ENCODE results near the gene ITGB3. TPM values are rescaled to one million over a fixed set of nuclear protein-coding genes. Genes with fewer than 3 reads are reported as not detected.

The ITGB3 gene
- total and polyA plus RNA-seq, 10 of the 15 experiments (the other 5 are each of a cell fraction or from before 2014, with no cell fraction given): 0.69 to 22.8 (median 13.6) TPM

GRCh38 chr17:47238321-47239010, 15.2 kb upstream of the ITGB3 start (continued):
- TF ChIP-seq ATF2 (IDR thresholded peaks at IDR 0.05; ENCODE audit: low read length): no peak

GRCh38 chr17:47239619-47239966, 14.0 kb upstream of the ITGB3 start:
- intact Hi-C loops (cut with micrococcal nuclease; ENCODE audit: unreplicated experiment) (no loop called here), in situ Hi-C loops (cut with MboI) (no loop called here)
- no peak overlapping the region for H3K4me3 ChIP-seq
- no peaks in the 10 kb centered on the region for H3K79me2 ChIP-seq (ENCODE audit: control insufficient read depth, insufficient read depth, low read length)
- H3K4me2 ChIP-seq (ENCODE audit: control insufficient read depth, insufficient read depth): no peak overlapping the region
- RAD21 ChIA-PET (ENCODE audit: unreplicated experiment): interaction anchor here (1.8 to 3.1 kb wide), 3 partner anchors 9 to 76 kb away, joined by 6 to 12 read pairs (median 6); no protein-coding TSS in a partner anchor
- H2AFZ ChIP-seq (ENCODE audit: control insufficient read depth, low read depth, low read length): no peak overlapping the region; the same call in 1 of the 2 replicates
- POLR2A ChIA-PET: no interaction called here
- CTCF ChIA-PET: interaction anchor here (0.8 to 3.0 kb wide), 5 partner anchors 9 to 75 kb away, joined by 3 to 16 read pairs (median 12); no protein-coding TSS in a partner anchor
- no peaks in the 10 kb centered on the region for H4K20me1 ChIP-seq (ENCODE audit: control insufficient read depth, insufficient read depth)
- no peaks in the 10 kb centered on the region for H3K36me3 ChIP-seq (ENCODE audit: control insufficient read depth in 2 of 2, insufficient read depth in 2 of 2, low read length in 1 of 2)
- peaks cover 8% of the 10 kb centered on the region; the same call in 2 of the 3 replicates for H3K9me3 ChIP-seq (replicated peaks; ENCODE audit: control insufficient read depth, insufficient read depth, low read length)
- H3K27ac ChIP-seq (ENCODE audit: control insufficient read depth, insufficient read depth): no peak overlapping the region
- DNase-seq (ENCODE audit: low read depth, low spot score) (no peak), ATAC-seq (no peak), FAIRE-seq (no peak)
- peaks cover 10% of the 10 kb centered on the region for H3K4me1 ChIP-seq (ENCODE audit: control insufficient read depth, insufficient read depth, low read length)
- H3K9ac ChIP-seq (ENCODE audit: control insufficient read depth, insufficient read depth, low read length): no peak overlapping the region
- 78% methylated on average over 7 of the region's 7 CpGs for WGBS (ENCODE audit: insufficient coverage, insufficient replicate concordance, low lambda C conversion rate, missing lambda C conversion rate)
- BruUV-seq (replicated peaks): no TSS peak
- H3K27me3 ChIP-seq (replicated peaks in 1 of 2; ENCODE audit: control insufficient read depth in 2 of 2, insufficient read depth in 2 of 2, low read length in 1 of 2): no peaks in the 10 kb centered on the region
- SMC1A ChIA-PET (ENCODE audit: uncharacterized antibody, unreplicated experiment): interaction anchor here (0.8 to 2.2 kb wide), 7 partner anchors 10 to 76 kb away, joined by 3 to 13 read pairs (median 4); no protein-coding TSS in a partner anchor
- TF ChIP-seq ZSCAN29 (IDR thresholded peaks at IDR 0.05) (no peak), RAD51 (IDR thresholded peaks at IDR 0.05) (no peak), HSF1 (IDR thresholded peaks at IDR 0.05; ENCODE audit: low read depth, low read length) (no peak), SIN3A (IDR thresholded peaks at IDR 0.05; ENCODE audit: low read depth, low read length) (no peak), EED (IDR thresholded peaks at IDR 0.05; ENCODE audit: low read depth) (no peak), ZBTB33 (IDR thresholded peaks at IDR 0.05) (no peak), NR2F1 (conservative IDR thresholded peaks at IDR 0.05) (no peak), EP300 (IDR thresholded peaks at IDR 0.05; ENCODE audit: borderline replicate concordance in 1 of 2, control insufficient read depth in 1 of 2, low read depth in 2 of 2, low read length in 2 of 2) (no peak), MTA2 (IDR thresholded peaks at IDR 0.05; ENCODE audit: low read depth) (no peak), EZH2 (IDR thresholded peaks at IDR 0.05; ENCODE audit: borderline replicate concordance, control insufficient read depth, low read depth, low read length) (no peak), ZNF24 (IDR thresholded peaks at IDR 0.05) (no peak), MXI1 (IDR thresholded peaks at IDR 0.05; ENCODE audit: low read depth, low read length) (no peak), ELK1 (IDR thresholded peaks at IDR 0.05; ENCODE audit: low read depth, low read length) (no peak), SPI1 (IDR thresholded peaks at IDR 0.05; ENCODE audit: borderline replicate concordance, insufficient read depth, low read depth, low read length) (no peak), PAX5 (IDR thresholded peaks at IDR 0.05; ENCODE audit: borderline replicate concordance, low read depth, low read length) (no peak), FOS (IDR thresholded peaks at IDR 0.05; ENCODE audit: borderline replicate concordance, extremely low read depth, insufficient read length) (no peak)
